GM19025 (cell line): ENCODE data around the gene LMNTD2.
A peak's percentile ranks its signal among the peaks of the same experiment; 100 is the strongest.
"Not testable (repeated sequence)": the region's sequence is repeated elsewhere in the genome, so short reads cannot be mapped to it uniquely, and the experiment has no call there.

Source experiments
- ATAC-seq: cut with Tn5 transposase; IDR thresholded peaks from one replicate; pipeline ENCODE4 v1.9.1; 2021; ENCODE audit warnings: mild to moderate bottlenecking, low read depth, moderate library complexity; ENCODE audit not compliant: unreplicated experiment

Gene LMNTD2

DNA sequence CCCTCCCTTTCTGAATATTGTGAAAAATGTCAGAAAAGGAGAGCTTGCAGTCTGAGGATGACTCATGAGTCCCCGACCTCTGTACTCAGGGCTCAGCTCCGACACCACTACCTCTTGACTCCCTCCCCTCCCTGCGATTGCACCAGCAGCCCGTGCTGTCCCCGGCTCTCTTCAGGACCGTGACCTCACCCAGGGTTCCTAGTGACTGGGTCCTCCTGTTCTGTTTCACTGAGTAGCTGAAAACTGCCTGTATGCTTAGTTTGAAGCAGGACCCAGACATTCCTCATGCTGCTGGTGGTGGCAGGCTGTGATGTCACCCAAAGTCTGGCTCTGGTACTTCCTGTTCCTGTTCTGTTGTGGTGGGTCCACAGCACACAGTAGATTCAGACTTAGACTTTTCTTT lies 27.4 kb upstream of the LMNTD2 start:
- no peak for ATAC-seq

- ATAC-seq, result no peak
Observed at GRCh38 chr11:587546-587945, 27.0 kb upstream of the LMNTD2 start.

- ATAC-seq, result no peak
Observed at GRCh38 chr11:586376-587316, 26.1 kb upstream of the LMNTD2 start.

GRCh38 chr11:584287-584686 lies 23.7 kb upstream of the LMNTD2 start:
- ATAC-seq, result no peak

- ATAC-seq, result no peak
Observed at GRCh38 chr11:581752-582151, 21.2 kb upstream of the LMNTD2 start.

- no peak for ATAC-seq
Observed at GRCh38 chr11:581342-581741, 20.8 kb upstream of the LMNTD2 start.

- no peak for ATAC-seq
Observed at GRCh38 chr11:579830-580601, 19.5 kb upstream of the LMNTD2 start.

- ATAC-seq, result no peak
Observed at GRCh38 chr11:578276-579035, 17.9 kb upstream of the LMNTD2 start.

DNA sequence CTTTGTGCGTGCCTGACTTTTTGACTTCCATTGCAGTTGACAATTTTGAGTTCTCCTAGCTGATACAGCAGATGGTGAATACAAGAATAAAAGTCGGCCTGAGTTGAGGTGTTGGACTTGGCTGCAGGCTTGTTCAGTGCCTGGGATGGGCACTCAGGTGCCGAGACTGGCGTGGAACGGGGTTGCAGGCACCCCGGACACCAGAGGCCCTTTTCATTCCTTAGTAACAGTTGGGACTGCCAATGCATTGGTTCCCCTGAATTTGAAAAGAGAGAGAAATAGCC lies 17.0 kb upstream of the LMNTD2 start:
- ATAC-seq, result no peak

DNA sequence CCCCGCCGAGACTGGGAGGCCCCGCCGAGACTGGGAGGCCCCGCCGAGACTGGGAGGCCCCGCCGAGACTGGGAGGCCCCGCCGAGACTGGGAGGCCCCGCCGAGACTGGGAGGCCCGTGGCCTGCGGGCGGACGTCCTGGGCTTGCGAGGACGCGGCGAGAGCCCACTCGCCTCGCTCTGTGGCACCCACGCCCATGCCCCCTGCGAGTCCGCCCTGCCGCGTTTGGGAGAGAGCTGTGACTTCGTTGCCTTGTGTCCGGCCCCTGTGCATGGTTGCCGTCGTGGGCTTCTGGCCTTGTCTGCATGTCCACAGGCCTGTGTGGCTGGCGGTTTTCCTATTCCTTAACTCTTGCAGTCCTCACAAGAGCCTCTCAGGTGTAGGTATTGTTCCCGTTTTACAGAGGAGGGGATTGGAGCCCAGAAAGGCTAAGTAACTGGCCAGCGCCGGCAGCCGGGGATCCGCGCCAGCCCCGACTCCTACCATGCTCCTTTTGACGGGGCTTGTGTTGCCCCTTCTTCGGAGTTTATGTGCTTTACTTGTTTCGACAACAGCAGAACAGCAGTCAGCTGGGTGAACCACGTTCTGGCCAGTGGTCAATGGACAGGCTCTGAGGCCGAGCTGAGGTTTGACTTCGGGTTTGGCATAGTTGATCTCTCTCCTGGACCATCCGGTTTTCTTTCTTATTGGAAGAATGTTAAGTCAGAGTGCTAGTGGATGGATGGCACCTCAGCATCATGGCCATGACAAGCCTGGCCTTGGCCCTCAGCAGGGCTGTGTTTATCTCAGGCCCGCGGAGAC lies 16.5 kb upstream of the LMNTD2 start:
- ATAC-seq, result no peak

GRCh38 chr11:575996-576768 lies 15.6 kb upstream of the LMNTD2 start, which contains the start of gene PHRF1:
Gene PHRF1 (plus strand): TSS chr11:576470. CDS start chr11:581513, 5,043 bp downstream.
- peak; percentile 82 for ATAC-seq

GRCh38 chr11:575313-575995 lies 14.9 kb upstream of the LMNTD2 start:
- ATAC-seq, result peak; percentile 27

DNA sequence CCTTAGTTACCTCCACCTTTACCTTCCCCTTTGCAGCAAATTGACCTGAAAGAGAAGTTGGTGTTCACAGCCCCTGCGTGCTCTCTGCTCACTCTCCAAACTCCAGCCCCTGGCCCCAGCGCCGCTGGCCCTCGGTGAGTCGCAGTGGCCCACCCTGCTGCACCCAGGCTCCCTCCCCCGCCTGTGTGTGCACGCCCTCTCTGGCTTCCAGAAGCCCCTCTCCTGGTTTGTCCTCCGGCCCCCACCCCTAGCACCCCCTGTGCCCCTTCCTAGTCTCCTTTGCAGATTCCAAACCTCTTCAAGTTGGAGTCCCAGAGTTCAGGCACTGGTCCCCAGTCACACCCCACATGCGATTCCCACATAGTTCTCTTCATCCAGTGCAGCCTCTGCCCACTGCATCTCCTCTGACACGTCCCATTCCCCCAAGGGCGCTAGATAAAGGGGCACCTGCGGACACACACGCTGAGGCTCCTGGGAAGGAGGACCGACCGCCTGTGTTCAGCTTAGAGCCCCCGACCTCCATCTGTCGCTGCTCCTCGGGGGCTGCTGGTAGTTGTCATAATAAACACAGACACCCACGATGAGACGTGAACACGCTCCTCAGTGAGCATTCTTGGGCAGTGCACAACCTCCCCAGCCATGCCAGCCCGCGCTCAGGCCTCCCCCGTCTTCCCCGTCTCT lies 14.2 kb upstream of the LMNTD2 start:
- ATAC-seq, result no peak

DNA sequence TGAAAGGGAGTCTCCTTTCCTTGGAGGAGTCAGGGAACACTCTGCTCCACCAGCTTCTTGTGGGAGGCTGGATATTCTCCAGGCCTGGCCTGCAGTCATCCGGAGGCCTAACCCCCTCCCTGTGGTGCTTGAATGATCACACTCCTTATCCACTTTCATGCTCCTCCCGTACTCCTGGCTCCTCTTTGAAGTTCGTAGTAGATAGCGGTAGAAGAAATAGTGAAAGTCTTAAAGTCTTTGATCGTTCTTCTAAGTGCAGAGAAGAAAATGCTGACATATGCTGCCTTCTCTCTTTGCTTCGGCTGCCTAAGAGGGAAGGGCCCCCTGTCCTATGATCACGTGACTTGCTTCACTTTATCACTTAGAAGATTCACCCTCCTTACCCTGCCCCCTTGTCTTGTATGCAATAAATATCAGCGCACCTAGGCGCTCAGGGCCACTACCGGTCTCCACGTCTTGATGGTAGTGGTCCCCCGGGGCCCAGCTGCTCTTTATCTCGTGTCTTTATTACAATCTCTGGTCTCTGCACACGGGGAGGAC lies 13.6 kb upstream of the LMNTD2 start:
- not testable (repeated sequence) for ATAC-seq

GRCh38 chr11:573146-573759 lies 12.7 kb upstream of the LMNTD2 start:
- ATAC-seq, result no peak

DNA sequence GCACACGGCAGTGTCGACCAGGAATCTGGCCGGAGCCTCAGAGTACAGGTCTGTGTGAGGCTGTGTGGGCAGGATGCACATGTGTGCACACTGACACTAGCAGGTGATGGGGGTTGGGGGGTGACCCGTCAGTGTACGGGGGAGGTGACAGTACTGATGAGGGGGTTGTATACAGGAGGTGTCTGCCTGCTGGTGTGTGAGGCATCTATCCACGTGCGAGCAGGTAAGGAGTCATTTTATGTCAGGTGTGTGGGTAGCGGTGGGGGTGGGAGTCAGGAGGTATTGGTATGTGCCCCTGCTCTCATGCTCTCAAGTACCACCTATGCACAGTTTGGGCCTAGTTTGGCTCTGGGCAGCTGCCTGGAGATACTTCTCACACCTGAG lies 11.3 kb upstream of the LMNTD2 start:
- ATAC-seq, result no peak

- ATAC-seq, result no peak
Observed at GRCh38 chr11:569158-569885, 8.8 kb upstream of the LMNTD2 start.
